Smooth muscle cell (in vitro differentiated cells): Measurements from ENCODE around the gene ELAC1. TPM values are rescaled to one million over a fixed set of nuclear protein-coding genes. Genes with fewer than 3 reads are reported as not detected.

Source experiments
- DNase-seq: peaks from one replicate; lab custom pipeline; 2025; ENCODE audit not compliant: unreplicated experiment; lab: John Stamatoyannopoulos, UW
- H2AFZ ChIP-seq: fragments of 200-600 bp; sonication (generic); 2 replicates; pipeline ENCODE4 v1.6.0; 2016; ENCODE audit warnings: antibody characterized with exemption, low read depth, mild to moderate bottlenecking
- H3F3A ChIP-seq: fragments of 200-600 bp; sonication (generic); 2 replicates; pipeline ENCODE4 v1.6.0; 2017; ENCODE audit warnings: antibody characterized with exemption, low read depth
- H3K27ac ChIP-seq: fragments of 200-600 bp; sonication (generic); 2 replicates; pipeline ENCODE4 v1.5.1; 2016; ENCODE audit warnings: low read depth, mild to moderate bottlenecking
- H3K27me3 ChIP-seq: fragments of 200-600 bp; sonication (generic); 2 replicates; pipeline ENCODE4 v1.6.1; 2016; ENCODE audit warnings: low read depth, mild to moderate bottlenecking
- H3K36me3 ChIP-seq: fragments of 200-600 bp; sonication (generic); 2 replicates; pipeline ENCODE4 v1.5.1; 2016; ENCODE audit warnings: low read depth
- H3K4me1 ChIP-seq: fragments of 200-600 bp; sonication (generic); 2 replicates; pipeline ENCODE4 v1.5.1; 2016; ENCODE audit warnings: low read depth
- H3K4me2 ChIP-seq: fragments of 200-600 bp; sonication (generic); 2 replicates; pipeline ENCODE4 v1.6.0; 2016; ENCODE audit warnings: mild to moderate bottlenecking
- H3K4me3 ChIP-seq: fragments of 200-600 bp; sonication (generic); 2 replicates; pipeline ENCODE4 v1.5.1; 2016; ENCODE audit warnings: mild to moderate bottlenecking
- H3K79me2 ChIP-seq: fragments of 200-600 bp; sonication (generic); 2 replicates; pipeline ENCODE4 v1.6.0; 2016; ENCODE audit warnings: low read depth, mild to moderate bottlenecking
- H3K9ac ChIP-seq: fragments of 200-600 bp; sonication (generic); 2 replicates; pipeline ENCODE4 v1.6.0; 2016; ENCODE audit warnings: low read depth
- H3K9me3 ChIP-seq: fragments of 200-600 bp; sonication (generic); replicated peaks from 2 replicates; pipeline ENCODE4 v1.5.1; 2016; ENCODE audit warnings: low read depth
- H4K20me1 ChIP-seq: fragments of 200-600 bp; sonication (generic); 2 replicates; pipeline ENCODE4 v1.6.0; 2016; ENCODE audit warnings: low read depth
- WGBS: methylation state at CpG from one replicate; pipeline ENCODE4 v1.1.7; 2016; ENCODE audit warnings: low lambda C conversion rate; 5-methylcytosine and 5-hydroxymethylcytosine counted together
- polyA plus RNA-seq: library from polyadenylated mRNA; unstranded; fragments of >200 nt; fragmentation: Nextera tagmentation; extraction: Ambion mirVana; gene quantifications from 2 replicates; pipeline ENCODE4 v1.2.1, GENCODE V29; 2016
- total RNA-seq: library from RNA; depleted of rRNA; stranded (reverse); fragments of >200 nt; gene quantifications from 2 replicates; pipeline ENCODE4 v1.2.3, GENCODE V29; 2014
- TF ChIP-seq, protein P1 (sequence below): fragments of 200-600 bp; sonication (generic); IDR thresholded peaks from 2 replicates; pipeline ENCODE4 v1.5.1; 2017; ENCODE audit warnings: borderline replicate concordance, mild to moderate bottlenecking, antibody characterized with exemption; ENCODE audit not compliant: insufficient read depth, poor library complexity, severe bottlenecking

Gene ELAC1
- total and polyA plus RNA-seq, 2 experiments from 2014 or later = 8.2 to 16.0 TPM

GRCh38 chr18:50982086-50982801, 14.4 kb downstream of the ELAC1 start:
- Histone ChIP-seq H3K79me2 (no peaks in the 10 kb centered on the region), H4K20me1 (no peaks in the 10 kb centered on the region), H3F3A (no peaks in the 10 kb centered on the region), H3K27me3 (no peaks in the 10 kb centered on the region), H3K9me3 (peaks cover 2% of the 10 kb centered on the region), H3K36me3 (peaks cover 14% of the 10 kb centered on the region), H3K4me2 (no peak overlapping the region), H2AFZ (no peak overlapping the region), H3K27ac (no peak overlapping the region), H3K4me3 (no peak overlapping the region), H3K4me1 (no peaks in the 10 kb centered on the region), H3K9ac (no peak overlapping the region)
- 90% methylated on average over 8 of the region's 8 CpGs for WGBS
- DNase-seq = no peak
- TF ChIP-seq, protein P1, sequence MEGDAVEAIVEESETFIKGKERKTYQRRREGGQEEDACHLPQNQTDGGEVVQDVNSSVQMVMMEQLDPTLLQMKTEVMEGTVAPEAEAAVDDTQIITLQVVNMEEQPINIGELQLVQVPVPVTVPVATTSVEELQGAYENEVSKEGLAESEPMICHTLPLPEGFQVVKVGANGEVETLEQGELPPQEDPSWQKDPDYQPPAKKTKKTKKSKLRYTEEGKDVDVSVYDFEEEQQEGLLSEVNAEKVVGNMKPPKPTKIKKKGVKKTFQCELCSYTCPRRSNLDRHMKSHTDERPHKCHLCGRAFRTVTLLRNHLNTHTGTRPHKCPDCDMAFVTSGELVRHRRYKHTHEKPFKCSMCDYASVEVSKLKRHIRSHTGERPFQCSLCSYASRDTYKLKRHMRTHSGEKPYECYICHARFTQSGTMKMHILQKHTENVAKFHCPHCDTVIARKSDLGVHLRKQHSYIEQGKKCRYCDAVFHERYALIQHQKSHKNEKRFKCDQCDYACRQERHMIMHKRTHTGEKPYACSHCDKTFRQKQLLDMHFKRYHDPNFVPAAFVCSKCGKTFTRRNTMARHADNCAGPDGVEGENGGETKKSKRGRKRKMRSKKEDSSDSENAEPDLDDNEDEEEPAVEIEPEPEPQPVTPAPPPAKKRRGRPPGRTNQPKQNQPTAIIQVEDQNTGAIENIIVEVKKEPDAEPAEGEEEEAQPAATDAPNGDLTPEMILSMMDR = no peak

GRCh38 chr18:50982802-50983179, 15.0 kb downstream of the ELAC1 start:
- Histone ChIP-seq H3K4me2 (no peak overlapping the region), H2AFZ (no peak overlapping the region), H3K27me3 (no peaks in the 10 kb centered on the region), H4K20me1 (no peaks in the 10 kb centered on the region), H3K4me3 (no peak overlapping the region), H3K4me1 (no peaks in the 10 kb centered on the region), H3K27ac (no peak overlapping the region), H3K9ac (no peak overlapping the region), H3K9me3 (no peaks in the 10 kb centered on the region), H3F3A (no peaks in the 10 kb centered on the region), H3K36me3 (peaks cover 8% of the 10 kb centered on the region), H3K79me2 (no peaks in the 10 kb centered on the region)
- TF ChIP-seq, protein P1 = no peak
- no peak for DNase-seq
- 93% methylated on average over 3 of the region's 3 CpGs for WGBS

DNA sequence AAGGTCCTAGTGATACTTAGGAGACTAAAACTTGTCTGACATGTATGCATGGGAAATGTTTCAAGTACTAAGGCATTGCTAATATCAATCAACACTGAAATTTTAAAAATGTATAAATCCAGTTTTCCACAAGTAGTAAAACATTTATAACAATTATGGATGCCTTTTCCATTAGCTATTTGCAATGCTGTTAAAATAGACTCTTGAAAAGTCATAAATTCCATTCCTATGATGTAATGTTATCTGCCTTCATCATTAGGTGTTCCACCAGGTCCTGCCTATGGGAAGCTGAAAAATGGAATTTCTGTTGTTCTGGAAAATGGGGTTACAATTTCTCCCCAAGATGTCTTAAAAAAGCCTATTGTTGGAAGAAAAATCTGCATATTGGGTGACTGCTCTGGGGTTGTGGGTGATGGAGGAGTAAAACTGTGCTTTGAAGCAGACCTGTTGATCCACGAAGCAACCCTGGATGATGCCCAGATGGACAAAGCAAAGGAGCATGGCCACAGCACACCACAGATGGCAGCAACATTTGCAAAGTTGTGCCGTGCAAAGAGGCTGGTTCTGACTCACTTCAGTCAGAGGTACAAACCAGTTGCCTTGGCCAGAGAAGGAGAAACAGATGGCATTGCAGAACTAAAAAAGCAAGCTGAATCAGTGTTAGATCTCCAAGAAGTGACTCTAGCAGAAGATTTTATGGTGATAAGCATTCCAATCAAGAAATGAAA, 18.7 kb downstream of the ELAC1 start:
- 72% methylated on average over 2 of the region's 2 CpGs for WGBS
- Histone ChIP-seq H2AFZ (no peak overlapping the region), H3K79me2 (no peaks in the 10 kb centered on the region), H3K4me1 (peaks cover 2% of the 10 kb centered on the region), H4K20me1 (no peaks in the 10 kb centered on the region), H3K27me3 (no peaks in the 10 kb centered on the region), H3K4me3 (no peak overlapping the region), H3F3A (no peaks in the 10 kb centered on the region), H3K36me3 (no peaks in the 10 kb centered on the region), H3K9me3 (no peaks in the 10 kb centered on the region), H3K9ac (no peak overlapping the region), H3K4me2 (no peak overlapping the region), H3K27ac (no peak overlapping the region)
- DNase-seq = no peak
- TF ChIP-seq, protein P1 = no peak
